Right lobe of liver (tissue), 6 donors: ENCODE measurements around the gene BRIP1. TPM values are rescaled to one million over a fixed set of nuclear protein-coding genes. Genes with fewer than 3 reads are reported as not detected.

Experiments used
- ATAC-seq, 4 donors: fragments of 200-7000 bp; cut with Tn5 transposase; one replicate each; pipeline ENCODE4 v1.9.1; 2020; ENCODE audit warnings: mild to moderate bottlenecking in 4 of 4, moderate library complexity in 4 of 4
- DNase-seq, 3 donors: peaks; one replicate each; pipeline ENCODE4 v3.0.0-alpha.2; 2020
- H3K27ac ChIP-seq, 3 donors: fragments of 200-600 bp; one replicate each; pipeline ENCODE4 v1.8.0; 2022
- H3K27me3 ChIP-seq, 2 donors: fragments of 200-600 bp; one replicate each; pipeline ENCODE4 v1.8.0; 2022
- H3K36me3 ChIP-seq, 4 donors: fragments of 200-600 bp; sonication (generic) in 1 of 4; one replicate each; pipeline versions ENCODE4 v1.5.1 to v1.8.0; 2017 to 2022; ENCODE audit warnings: control low read depth in 1 of 4
- H3K4me1 ChIP-seq, 4 donors: fragments of 200-600 bp; sonication (generic) in 1 of 4; one replicate each; pipeline versions ENCODE4 v1.5.1 to v1.8.0; 2017 to 2022; ENCODE audit warnings: control low read depth in 1 of 4
- H3K4me3 ChIP-seq, 3 donors: fragments of 200-600 bp; one replicate each; pipeline ENCODE4 v1.8.0; 2022
- H3K9me3 ChIP-seq, 4 donors: fragments of 200-600 bp; sonication (generic) in 1 of 4; one replicate each; pipeline versions ENCODE4 v1.5.1 to v1.8.0; 2017 to 2022; ENCODE audit warnings: control low read depth in 1 of 4
- CTCF ChIP-seq, 4 donors: fragments of 200-600 bp in 3 of 4; fragments of 450-650 bp in 1 of 4; IDR thresholded peaks; one replicate each; pipeline versions ENCODE4 v1.5.1 to v1.8.0; 2016 to 2022; ENCODE audit warnings: antibody characterized with exemption in 4 of 4, mild to moderate bottlenecking in 2 of 4
- POLR2A ChIP-seq: fragments of 450-650 bp; IDR thresholded peaks from one replicate; pipeline ENCODE4 v1.6.1; 2017; ENCODE audit warnings: antibody characterized with exemption, mild to moderate bottlenecking
- WGBS: methylation state at CpG from one replicate; pipeline ENCODE4 v1.1.6; 2018; ENCODE audit warnings: low coverage, low lambda C conversion rate; ENCODE audit not compliant: insufficient coverage; ENCODE audit errors: missing lambda C conversion rate; 5-methylcytosine and 5-hydroxymethylcytosine counted together
- intact Hi-C, 2 donors: fragments of 100-400 bp; cut with DNase I; formaldehyde crosslinking; loops; one replicate each; pipeline versions ENCODE4 v1.11.2 to v1.14.1; 2022
- total RNA-seq, 6 experiments: library from RNA; depleted of rRNA in 2 of 6; stranded (reverse); fragments of >200 nt in 2 of 6; fragmentation: NEBNext Ultra II Directional in 3 of 6; extraction: Animal tissue kit (Norgen Biotek cat#: 25700) in 3 of 6; gene quantifications; one replicate each; pipeline versions ENCODE4 v1.1.0 to v1.2.4, GENCODE V29; 2016 to 2023
- donor health status: DM: no; HTN: yes; CAD: no.
- donor health status: DM: no; HTN: no; CAD: no.
- donor health status: DM: no; HTN: no; CAD: no.
- donor health status: DM: no; HTN: yes; CAD: no.
- donor health status: DM: no; HTN: yes; CAD: no.

Gene BRIP1
- total RNA-seq, 6 experiments from 2014 or later, result 1.0 to 1.6 (median 1.1) TPM

- ATAC-seq (no peak), DNase-seq (no peak)
- Histone ChIP-seq H3K27me3 (no peaks in the 10 kb centered on the region), H3K9me3 (no peaks in the 10 kb centered on the region), H3K27ac (no peak overlapping the region), H3K4me3 (no peak overlapping the region), H3K4me1 (no peaks in the 10 kb centered on the region), H3K36me3 (no peaks in the 10 kb centered on the region)
- intact Hi-C loops, result no loop called here
- no peak for TF ChIP-seq POLR2A
- no peak for TF ChIP-seq CTCF (IDR thresholded peaks at IDR 0.05)
Observed at GRCh38 chr17:61770043-61770442, 93.3 kb downstream of the BRIP1 start.

GRCh38 chr17:61768405-61768804 lies 94.9 kb downstream of the BRIP1 start:
- ATAC-seq (no peak), DNase-seq (no peak)
- 91% methylated on average over 3 of the region's 3 CpGs for WGBS
- Histone ChIP-seq H3K4me1 (no peaks in the 10 kb centered on the region), H3K4me3 (no peak overlapping the region), H3K27ac (no peak overlapping the region), H3K36me3 (no peaks in the 10 kb centered on the region), H3K27me3 (no peaks in the 10 kb centered on the region), H3K9me3 (no peaks in the 10 kb centered on the region)
- intact Hi-C loops, result no loop called here
- TF ChIP-seq CTCF (IDR thresholded peaks at IDR 0.05) (no peak), POLR2A (no peak)

- TF ChIP-seq POLR2A (no peak), CTCF (IDR thresholded peaks at IDR 0.05) (no peak)
- Histone ChIP-seq H3K36me3 (no peaks in the 10 kb centered on the region), H3K27ac (no peak overlapping the region), H3K4me1 (no peaks in the 10 kb centered on the region), H3K9me3 (peaks cover 0 to 4% (median 0%) of the 10 kb centered on the region in 4 donors), H3K4me3 (no peak overlapping the region), H3K27me3 (no peaks in the 10 kb centered on the region)
- intact Hi-C loops, result no loop called here
- no peak for ATAC-seq
- no peak for DNase-seq
- WGBS, result 97% methylated on average over 2 of the region's 2 CpGs
Observed at GRCh38 chr17:61766520-61766919, 96.8 kb downstream of the BRIP1 start.

- Histone ChIP-seq H3K36me3 (no peaks in the 10 kb centered on the region), H3K4me3 (no peak overlapping the region), H3K4me1 (no peaks in the 10 kb centered on the region), H3K27ac (no peak overlapping the region), H3K9me3 (peaks cover 0 to 4% (median 0%) of the 10 kb centered on the region in 4 donors), H3K27me3 (no peaks in the 10 kb centered on the region)
- 100% methylated on average over 1 of the region's 1 CpG for WGBS
- TF ChIP-seq CTCF (IDR thresholded peaks at IDR 0.05) (no peak), POLR2A (no peak)
- DNase-seq (no peak), ATAC-seq (no peak)
- intact Hi-C loops, result no loop called here
Observed at GRCh38 chr17:61764846-61765245, 98.5 kb downstream of the BRIP1 start.

GRCh38 chr17:61761827-61762226 lies 101.5 kb downstream of the BRIP1 start:
- 86% methylated on average over 2 of the region's 2 CpGs for WGBS
- Histone ChIP-seq H3K27ac (no peak overlapping the region), H3K36me3 (no peaks in the 10 kb centered on the region), H3K4me3 (no peak overlapping the region), H3K4me1 (no peaks in the 10 kb centered on the region), H3K9me3 (peaks cover 0 to 4% (median 0%) of the 10 kb centered on the region in 4 donors), H3K27me3 (no peaks in the 10 kb centered on the region)
- DNase-seq, result no peak
- no peak for ATAC-seq
- TF ChIP-seq POLR2A (no peak), CTCF (IDR thresholded peaks at IDR 0.05) (no peak)
- intact Hi-C loops, result no loop called here
